DND-41 (cell line): ENCODE measurements around the gene PEX16.

ENCODE experiments used
- ATAC-seq: fragments of 200-7000 bp; cut with Tn5 transposase; 3 replicates; pipeline ENCODE4 v1.9.1; 2021; ENCODE audit warnings: low read depth; ENCODE audit not compliant: insufficient read depth
- DNase-seq: peaks from one replicate; pipeline ENCODE4 v3.0.0-alpha.2; 2020
- H2AFZ ChIP-seq: 2 replicates; pipeline ENCODE4 v1.6.0; 2012; ENCODE audit warnings: low read depth, low read length
- H3K27ac ChIP-seq: 2 replicates; pipeline ENCODE4 v1.5.1; 2012; ENCODE audit warnings: low read length, inconsistent platforms
- H3K27me3 ChIP-seq: fragments of 200-600 bp; sonication (generic); 2 replicates; pipeline ENCODE4 v1.6.0; 2012; ENCODE audit warnings: low read length, mild to moderate bottlenecking, inconsistent platforms; ENCODE audit not compliant: insufficient read depth, poor library complexity
- H3K36me3 ChIP-seq: 2 replicates; pipeline ENCODE4 v1.5.1; 2012; ENCODE audit warnings: low read length, inconsistent platforms; ENCODE audit not compliant: insufficient read depth
- H3K4me1 ChIP-seq: 2 replicates; pipeline ENCODE4 v1.5.1; 2012; ENCODE audit warnings: mild to moderate bottlenecking, low read length; ENCODE audit not compliant: insufficient read depth
- H3K4me2 ChIP-seq: 2 replicates; pipeline ENCODE4 v1.6.0; 2012; ENCODE audit warnings: mild to moderate bottlenecking, moderate library complexity, low read length, inconsistent platforms; ENCODE audit not compliant: insufficient read depth
- H3K4me3 ChIP-seq, 2 experiments: fragments of 200-600 bp in 1 of 2; shearing (Covaris generic) in 1 of 2; 2 replicates each; pipeline ENCODE4 v1.5.1; 2012 to 2016; ENCODE audit warnings: inconsistent platforms in 2 of 2, low read length in 2 of 2, mild to moderate bottlenecking in 2 of 2, low read depth in 1 of 2, moderate library complexity in 1 of 2
- H3K79me2 ChIP-seq: 2 replicates; pipeline ENCODE4 v1.6.0; 2012; ENCODE audit warnings: low read length, inconsistent platforms; ENCODE audit not compliant: insufficient read depth
- H3K9ac ChIP-seq: 2 replicates; pipeline ENCODE4 v1.6.0; 2012; ENCODE audit warnings: low read depth, mild to moderate bottlenecking, inconsistent platforms, low read length, moderate library complexity
- H3K9me3 ChIP-seq: 2 replicates; pipeline ENCODE4 v1.5.1; 2012; ENCODE audit warnings: low read length, moderate library complexity, mild to moderate bottlenecking, inconsistent platforms; ENCODE audit not compliant: insufficient read depth, severe bottlenecking
- H4K20me1 ChIP-seq: 2 replicates; pipeline ENCODE4 v1.6.0; 2012; ENCODE audit warnings: low read length; ENCODE audit not compliant: insufficient read depth
- EZH2 ChIP-seq: IDR thresholded peaks from 3 replicates; pipeline ENCODE4 v1.6.1; 2012; ENCODE audit warnings: borderline replicate concordance, low read depth, mild to moderate bottlenecking, moderate library complexity, low read length, inconsistent platforms; ENCODE audit not compliant: severe bottlenecking
- TF ChIP-seq, protein P1 (sequence below): IDR thresholded peaks from 2 replicates; pipeline ENCODE4 v1.5.1; 2012; ENCODE audit warnings: borderline replicate concordance, low read length, moderate library complexity, mild to moderate bottlenecking; ENCODE audit not compliant: poor library complexity, severe bottlenecking; ENCODE audit errors: extremely low read depth

The PEX16 gene

DNA sequence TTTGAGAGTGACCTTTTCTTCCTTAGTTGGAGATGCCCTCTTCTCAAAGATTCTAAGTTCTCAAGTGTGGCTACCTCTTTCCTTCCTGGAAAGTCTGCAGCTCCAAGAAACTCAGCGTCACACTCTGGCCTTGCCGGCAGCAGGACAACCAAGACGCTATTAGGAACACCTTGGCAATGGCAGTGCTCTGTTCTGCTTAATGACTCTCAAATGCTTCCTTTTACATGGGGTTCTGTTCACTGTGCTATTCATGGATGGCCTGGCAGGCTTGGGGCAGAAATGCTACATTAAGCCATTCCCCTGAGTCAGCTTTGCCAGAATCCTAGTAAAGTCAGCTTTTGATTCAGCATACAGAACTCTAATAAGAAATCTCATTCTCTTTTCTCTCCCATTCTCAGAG lies 30.7 kb upstream of the PEX16 start:
- no peaks in the 10 kb centered on the region for H3K27me3 ChIP-seq
- H3K79me2 ChIP-seq = no peaks in the 10 kb centered on the region
- H3K4me1 ChIP-seq = no peaks in the 10 kb centered on the region
- ATAC-seq (no peak), DNase-seq (no peak)
- H3K9ac ChIP-seq = no peak overlapping the region
- H3K4me3 ChIP-seq = no peak overlapping the region
- peaks cover 72% of the 10 kb centered on the region for H3K36me3 ChIP-seq
- H3K4me2 ChIP-seq = no peak overlapping the region
- H3K9me3 ChIP-seq = no peaks in the 10 kb centered on the region
- no peak overlapping the region for H2AFZ ChIP-seq
- TF ChIP-seq, protein P1, sequence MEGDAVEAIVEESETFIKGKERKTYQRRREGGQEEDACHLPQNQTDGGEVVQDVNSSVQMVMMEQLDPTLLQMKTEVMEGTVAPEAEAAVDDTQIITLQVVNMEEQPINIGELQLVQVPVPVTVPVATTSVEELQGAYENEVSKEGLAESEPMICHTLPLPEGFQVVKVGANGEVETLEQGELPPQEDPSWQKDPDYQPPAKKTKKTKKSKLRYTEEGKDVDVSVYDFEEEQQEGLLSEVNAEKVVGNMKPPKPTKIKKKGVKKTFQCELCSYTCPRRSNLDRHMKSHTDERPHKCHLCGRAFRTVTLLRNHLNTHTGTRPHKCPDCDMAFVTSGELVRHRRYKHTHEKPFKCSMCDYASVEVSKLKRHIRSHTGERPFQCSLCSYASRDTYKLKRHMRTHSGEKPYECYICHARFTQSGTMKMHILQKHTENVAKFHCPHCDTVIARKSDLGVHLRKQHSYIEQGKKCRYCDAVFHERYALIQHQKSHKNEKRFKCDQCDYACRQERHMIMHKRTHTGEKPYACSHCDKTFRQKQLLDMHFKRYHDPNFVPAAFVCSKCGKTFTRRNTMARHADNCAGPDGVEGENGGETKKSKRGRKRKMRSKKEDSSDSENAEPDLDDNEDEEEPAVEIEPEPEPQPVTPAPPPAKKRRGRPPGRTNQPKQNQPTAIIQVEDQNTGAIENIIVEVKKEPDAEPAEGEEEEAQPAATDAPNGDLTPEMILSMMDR = no peak
- TF ChIP-seq EZH2 = no peak
- no peak overlapping the region for H3K27ac ChIP-seq
- no peaks in the 10 kb centered on the region for H4K20me1 ChIP-seq

DNA sequence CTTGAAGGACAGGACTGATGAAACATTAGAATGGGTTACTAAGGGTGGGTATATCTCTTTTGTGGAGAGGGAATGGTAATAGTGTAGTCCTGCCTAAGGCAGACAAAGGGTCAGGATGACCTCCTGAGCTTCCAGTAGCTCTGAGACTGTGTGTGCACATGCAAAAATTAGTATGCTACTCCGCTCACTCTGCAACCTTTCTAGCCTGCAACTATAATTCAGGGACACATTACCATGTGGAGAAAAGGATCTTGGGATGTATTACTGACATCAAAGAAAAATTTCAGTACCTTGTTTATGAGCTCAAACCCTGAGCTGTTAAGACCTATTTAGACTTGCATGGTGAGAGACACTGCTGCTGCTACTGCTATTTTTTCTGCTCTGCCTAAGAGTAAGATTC lies 30.2 kb upstream of the PEX16 start:
- Histone ChIP-seq H3K4me2 (no peak overlapping the region), H3K27me3 (no peaks in the 10 kb centered on the region), H3K4me3 (no peak overlapping the region), H3K9ac (no peak overlapping the region), H4K20me1 (no peaks in the 10 kb centered on the region), H2AFZ (no peak overlapping the region), H3K4me1 (no peaks in the 10 kb centered on the region), H3K9me3 (no peaks in the 10 kb centered on the region), H3K79me2 (no peaks in the 10 kb centered on the region), H3K27ac (no peak overlapping the region), H3K36me3 (peaks cover 68% of the 10 kb centered on the region)
- DNase-seq (no peak), ATAC-seq (no peak)
- no peak for TF ChIP-seq EZH2
- TF ChIP-seq, protein P1 = no peak

DNA sequence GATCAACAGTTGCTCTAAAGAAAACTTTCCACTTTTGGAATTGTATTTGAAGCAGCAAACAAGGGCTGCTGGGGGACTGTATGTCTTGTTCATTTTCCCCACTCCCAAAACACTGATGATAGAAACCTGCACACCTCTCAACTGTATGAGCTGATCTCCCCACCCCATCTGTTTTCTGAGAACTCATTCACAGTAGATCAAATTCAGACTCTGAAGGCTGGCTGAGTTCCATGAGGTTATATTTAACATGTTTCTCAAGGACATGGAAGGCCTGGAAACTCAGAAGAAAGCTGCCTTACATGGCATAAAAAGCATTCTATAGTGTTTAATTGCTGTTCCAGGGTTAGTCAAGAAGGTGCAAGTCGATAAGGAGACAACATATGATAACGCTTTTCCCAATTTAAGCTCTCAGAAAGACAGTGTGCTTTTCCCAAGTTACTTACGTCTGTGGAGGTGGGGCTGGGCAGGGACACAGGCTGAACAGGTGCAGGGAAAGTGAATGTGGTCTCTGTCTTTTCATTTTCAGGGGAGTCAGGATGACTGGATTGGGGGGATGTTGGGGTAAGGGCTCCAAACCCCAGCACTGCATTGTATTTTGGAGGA lies 27.8 kb upstream of the PEX16 start:
- no peak overlapping the region for H3K4me2 ChIP-seq
- H3K4me3 ChIP-seq = no peak overlapping the region
- H3K9ac ChIP-seq = no peak overlapping the region
- H2AFZ ChIP-seq = no peak overlapping the region
- ATAC-seq (no peak), DNase-seq (no peak)
- no peaks in the 10 kb centered on the region for H3K9me3 ChIP-seq
- TF ChIP-seq, protein P1 = no peak
- TF ChIP-seq EZH2 = no peak
- H3K27me3 ChIP-seq = no peaks in the 10 kb centered on the region
- H4K20me1 ChIP-seq = no peaks in the 10 kb centered on the region
- peaks cover 52% of the 10 kb centered on the region for H3K36me3 ChIP-seq
- no peaks in the 10 kb centered on the region for H3K79me2 ChIP-seq
- no peaks in the 10 kb centered on the region for H3K4me1 ChIP-seq
- H3K27ac ChIP-seq = no peak overlapping the region

DNA sequence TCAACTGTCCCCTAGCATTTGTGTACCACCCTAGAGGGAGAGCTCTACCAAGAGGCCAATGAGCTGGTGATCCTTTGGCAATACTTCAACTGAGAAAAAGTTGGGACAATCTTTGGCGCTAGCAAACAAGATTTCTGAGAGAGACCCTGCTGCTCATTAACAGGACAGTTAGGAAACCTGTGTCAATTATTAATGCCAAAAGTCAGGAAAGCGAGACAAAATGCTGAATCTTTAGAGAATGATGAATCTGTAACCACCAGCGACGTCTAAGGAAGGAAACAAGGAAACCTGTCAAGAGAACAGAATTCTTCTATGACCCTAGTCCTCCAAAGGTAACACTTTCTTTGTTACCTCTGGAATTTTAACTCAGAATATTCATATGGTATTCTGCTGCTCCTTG lies 24.7 kb upstream of the PEX16 start:
- no peaks in the 10 kb centered on the region for H3K4me1 ChIP-seq
- H3K79me2 ChIP-seq = no peaks in the 10 kb centered on the region
- H4K20me1 ChIP-seq = no peaks in the 10 kb centered on the region
- H3K36me3 ChIP-seq = peaks cover 28% of the 10 kb centered on the region
- no peak overlapping the region for H3K27ac ChIP-seq
- no peak overlapping the region for H3K4me2 ChIP-seq
- no peak overlapping the region for H2AFZ ChIP-seq
- no peaks in the 10 kb centered on the region for H3K27me3 ChIP-seq
- no peak overlapping the region for H3K9ac ChIP-seq
- no peak overlapping the region for H3K4me3 ChIP-seq
- TF ChIP-seq, protein P1 = no peak
- TF ChIP-seq EZH2 = no peak
- no peak for DNase-seq
- ATAC-seq = no peak
- H3K9me3 ChIP-seq = no peaks in the 10 kb centered on the region
